NCI-H82 treated with DMSO at 0.1 percent for 48 hours (cell line): ENCODE data around the gene NCK1.

Experiments used
- DNase-seq: peaks from one replicate; lab custom pipeline; 2025; ENCODE audit not compliant: unreplicated experiment; lab: John Stamatoyannopoulos, UW

Gene NCK1

GRCh38 chr3:136861890-136862616 is at the start of gene NCK1:
TSS of gene NCK1 (plus strand) at chr3:136862208. CDS start at chr3:136928002, 65,794 bp downstream.
- peak; percentile 93 for DNase-seq

GRCh38 chr3:136817448-136817847 is 44.6 kb upstream of the NCK1 start:
- DNase-seq, result no peak

DNA sequence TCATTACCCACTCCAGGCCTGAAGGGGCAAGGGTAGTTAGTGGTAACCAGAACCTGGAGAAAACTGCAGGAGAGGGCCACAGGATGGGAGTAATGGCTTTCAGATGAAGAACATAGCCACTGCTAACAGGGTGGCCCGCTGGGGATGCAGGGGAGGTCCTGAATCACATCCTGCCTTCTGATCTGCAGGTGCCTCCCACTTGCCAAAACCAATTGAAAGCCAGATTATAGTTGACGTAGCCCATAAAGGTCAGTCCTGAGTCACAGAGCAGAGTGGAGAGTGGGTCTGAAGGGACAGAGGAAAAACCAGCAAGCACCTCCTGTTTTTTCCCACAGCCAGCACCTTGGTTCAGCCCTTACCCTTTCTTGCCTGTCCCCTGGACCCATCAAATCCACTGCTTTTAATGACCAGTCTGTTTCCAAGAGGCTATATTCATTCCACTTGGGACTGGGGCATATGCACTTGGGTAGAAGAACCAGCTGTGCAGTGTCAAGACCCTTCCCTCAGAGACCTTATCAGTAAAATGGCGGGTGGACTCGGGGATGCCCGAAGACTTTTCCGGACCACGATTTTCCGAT is 43.7 kb upstream of the NCK1 start:
- DNase-seq, result peak; percentile 39

GRCh38 chr3:136818769-136819391 is 43.1 kb upstream of the NCK1 start, which contains the start of gene SLC35G2:
TSS of gene SLC35G2 (plus strand) at chr3:136819126. CDS start at chr3:136854461, 35,335 bp downstream.
- peak; percentile 70 for DNase-seq

GRCh38 chr3:136819392-136819730 is 42.6 kb upstream of the NCK1 start:
- no peak for DNase-seq

- DNase-seq, result peak; percentile 29
Observed at GRCh38 chr3:136819731-136820679, 42.0 kb upstream of the NCK1 start.

DNA sequence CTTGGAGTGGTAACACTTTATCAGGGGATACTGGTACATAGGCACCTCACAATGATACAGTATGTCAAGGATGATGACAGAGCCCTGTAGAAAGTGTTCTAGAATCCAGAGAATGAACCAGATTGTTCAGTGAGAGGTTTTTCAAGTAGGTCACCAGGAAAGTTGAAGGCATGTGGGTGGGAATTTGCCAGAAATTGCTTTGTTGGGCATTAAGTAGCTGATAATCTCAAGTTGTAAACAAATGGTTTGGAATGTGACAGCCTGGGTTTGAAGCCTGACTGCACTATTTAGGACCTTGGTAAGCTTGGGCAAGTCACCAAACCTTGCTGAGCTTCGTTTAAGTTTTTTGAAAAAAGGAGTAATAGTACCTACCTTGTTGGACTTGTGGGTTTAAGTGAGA is 30.5 kb upstream of the NCK1 start:
- no peak for DNase-seq

GRCh38 chr3:136835089-136835812 is 26.8 kb upstream of the NCK1 start:
- no peak for DNase-seq

DNA sequence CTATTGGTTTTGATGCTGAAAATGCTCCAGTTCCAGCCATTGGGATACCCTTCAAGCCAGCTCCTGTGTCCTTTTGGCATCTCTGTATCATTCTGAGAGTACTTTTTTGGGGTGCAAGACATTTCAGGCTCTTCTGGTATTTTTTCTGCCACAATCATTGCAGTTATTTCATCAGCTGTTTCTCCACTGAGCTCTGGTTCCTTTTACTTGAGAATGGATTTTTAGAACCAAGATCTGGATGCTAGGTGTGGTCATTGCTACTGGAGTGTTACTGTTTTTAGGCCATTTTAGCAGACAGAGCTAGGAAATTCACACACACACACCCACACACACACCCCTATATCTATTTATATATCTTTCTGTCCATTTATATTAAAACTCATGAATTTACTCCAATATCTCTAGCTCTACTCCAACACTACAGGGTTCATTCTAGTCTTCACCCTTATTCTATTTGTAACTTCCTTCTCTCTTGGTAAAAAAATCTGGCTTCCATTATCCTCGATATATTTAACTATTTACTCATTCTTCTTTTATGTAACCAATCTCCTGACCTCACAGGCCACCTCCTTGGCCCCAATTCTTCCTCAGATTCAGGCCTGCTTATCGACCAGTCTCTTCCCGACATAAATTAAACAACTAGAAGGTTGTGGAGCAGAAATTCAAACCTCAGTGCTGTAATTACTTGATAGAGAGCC is 26.0 kb upstream of the NCK1 start:
- DNase-seq, result no peak

DNA sequence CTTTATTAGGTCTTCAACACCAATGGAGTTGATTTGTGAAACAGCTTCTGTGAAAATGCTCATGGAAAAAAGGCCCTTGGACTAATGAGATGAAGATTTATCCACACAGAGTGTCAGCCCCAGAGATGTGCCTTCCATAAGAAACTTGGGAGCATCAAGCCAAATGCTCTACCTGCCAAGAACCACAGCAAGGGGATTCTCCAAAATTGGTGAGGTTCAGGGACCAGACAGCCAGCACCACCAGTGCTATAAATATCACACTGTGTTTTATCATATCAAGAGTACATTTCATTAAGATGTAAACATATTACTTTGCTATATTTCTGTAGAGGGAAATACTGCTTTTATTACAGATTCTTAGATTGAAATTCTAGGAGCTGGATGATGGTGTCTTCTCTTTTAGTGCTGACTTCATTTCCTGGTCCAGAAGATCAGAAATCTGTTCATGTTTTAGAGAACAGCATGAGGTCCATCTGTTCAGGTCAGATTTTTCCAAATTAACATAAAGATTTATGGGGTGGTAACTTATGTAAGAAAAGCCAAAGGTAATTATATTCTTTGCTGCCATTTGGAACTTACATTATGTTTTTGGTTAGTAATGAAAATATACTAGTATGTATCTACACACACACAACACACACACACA is 25.4 kb upstream of the NCK1 start:
- DNase-seq, result no peak

DNA sequence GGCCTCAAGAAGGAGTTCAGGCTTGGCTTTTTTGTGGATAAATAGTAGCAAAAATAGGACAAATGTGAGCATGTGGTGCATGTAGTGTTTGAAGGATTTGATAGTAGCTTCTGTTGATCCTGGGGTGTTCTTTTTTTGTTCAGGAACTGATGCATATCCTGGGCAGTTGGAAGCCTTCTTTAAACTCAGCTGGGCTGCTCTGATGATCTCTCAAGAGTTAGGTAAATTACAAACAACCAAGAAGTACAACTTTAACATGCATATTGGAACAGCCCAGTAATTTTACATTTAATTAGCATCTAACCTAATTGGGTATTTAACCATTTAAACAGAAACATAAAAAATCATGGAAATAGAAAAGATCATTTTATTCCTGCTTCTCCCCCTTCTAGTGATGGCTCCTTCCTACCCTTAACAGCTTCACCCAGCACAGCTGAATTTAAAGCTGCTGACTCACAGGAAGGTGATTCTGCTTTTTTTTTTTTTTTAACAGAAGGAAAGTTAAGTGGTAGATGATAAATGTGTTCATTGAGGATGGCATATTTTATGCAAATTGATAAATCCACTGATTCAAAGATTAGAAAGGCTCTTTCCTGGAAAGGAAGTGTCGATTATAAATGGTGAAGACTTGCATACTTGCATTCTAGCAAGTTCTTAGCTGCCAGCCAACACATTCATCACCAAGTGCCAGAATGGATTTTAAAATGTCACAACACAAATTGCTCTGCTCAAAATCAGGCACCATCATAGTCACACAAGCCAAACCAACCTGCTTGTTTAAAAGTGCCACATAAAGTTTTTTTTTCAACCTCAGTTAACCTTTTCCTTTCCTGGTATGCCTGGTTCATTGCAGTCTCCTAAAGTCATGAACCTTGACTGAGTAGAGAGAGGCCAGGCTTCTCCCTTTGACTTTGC is 23.1 kb upstream of the NCK1 start:
- DNase-seq, result no peak

- no peak for DNase-seq
Observed at GRCh38 chr3:136839556-136839931, 22.5 kb upstream of the NCK1 start.

- no peak for DNase-seq
Observed at GRCh38 chr3:136840252-136840651, 21.8 kb upstream of the NCK1 start.

- no peak for DNase-seq
Observed at GRCh38 chr3:136842294-136842693, 19.7 kb upstream of the NCK1 start.

GRCh38 chr3:136844724-136845123 is 17.3 kb upstream of the NCK1 start:
- DNase-seq, result no peak

DNA sequence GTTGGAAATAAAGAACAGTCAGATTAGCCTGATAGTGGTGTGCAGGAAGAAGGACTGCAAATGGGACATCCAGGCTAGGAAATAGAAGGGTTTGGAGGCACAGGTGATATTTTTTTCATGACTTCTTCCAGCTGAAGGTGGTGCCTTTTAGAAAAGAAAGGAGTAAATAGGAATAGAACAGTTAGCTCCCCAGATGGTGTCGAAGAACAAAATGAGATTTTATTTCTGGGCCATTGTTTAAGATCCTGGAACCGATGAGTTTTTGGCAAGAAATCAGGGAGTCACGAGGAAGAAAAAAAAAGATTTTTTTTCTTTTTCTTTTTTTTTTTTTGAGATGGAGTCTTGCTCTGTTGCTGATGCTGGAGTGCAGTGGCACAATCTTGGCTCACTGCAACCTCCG is 9.8 kb upstream of the NCK1 start:
- DNase-seq, result no peak

DNA sequence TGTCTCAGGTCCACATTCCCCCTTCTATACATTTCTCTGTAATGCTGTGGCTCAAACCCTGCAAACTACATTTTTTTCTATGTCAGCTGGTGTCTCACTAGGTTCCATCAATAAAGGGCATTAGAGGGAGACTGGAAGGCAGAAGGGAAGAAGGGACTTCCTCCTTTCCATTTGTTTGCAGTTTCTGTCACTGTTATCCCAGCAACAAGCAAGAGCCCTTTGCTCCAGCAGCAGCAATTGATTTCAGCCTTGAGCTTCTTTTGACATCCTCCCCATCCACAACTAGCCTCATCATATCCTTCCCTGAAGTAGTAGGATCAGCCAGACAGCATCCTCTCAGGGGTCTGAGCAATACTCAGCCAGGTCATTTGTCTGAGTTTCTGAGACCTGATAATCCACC is 5.3 kb upstream of the NCK1 start:
- DNase-seq, result no peak

GRCh38 chr3:136858381-136858780 is 3.6 kb upstream of the NCK1 start:
- no peak for DNase-seq

DNA sequence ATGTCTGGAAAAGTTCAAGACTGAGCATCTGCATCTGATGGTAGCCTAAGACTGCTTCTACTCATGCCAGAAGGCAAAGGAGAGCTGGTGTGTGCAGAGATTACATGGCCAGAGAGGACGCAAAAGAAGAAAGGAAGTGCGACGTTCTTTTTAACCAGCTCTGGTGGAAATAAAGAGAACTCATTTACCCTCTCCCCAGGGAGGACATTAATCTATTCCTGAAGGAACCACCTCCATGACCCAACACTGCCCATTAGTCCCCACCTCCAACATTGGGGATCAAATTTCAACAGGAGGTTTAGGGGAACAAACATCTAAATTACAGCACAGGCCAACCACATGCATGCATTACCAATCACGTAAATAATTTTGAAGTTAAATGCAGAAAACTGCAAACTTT is 1.5 kb upstream of the NCK1 start:
- no peak for DNase-seq
